B cell (primary cell): ENCODE data around the gene PALM2AKAP2.

Experiments
- CTCF ChIP-seq: fragments of 200-600 bp; IDR thresholded peaks from one replicate; pipeline ENCODE4 v1.8.0; 2022; ENCODE audit warnings: antibody characterized with exemption, mild to moderate bottlenecking
- EZH2 ChIP-seq: IDR thresholded peaks from 2 replicates; pipeline ENCODE4 v1.6.1; 2012; ENCODE audit warnings: borderline replicate concordance, low read depth, mild to moderate bottlenecking, moderate library complexity, low read length; ENCODE audit not compliant: insufficient read depth, poor library complexity, severe bottlenecking

- peak; percentile 74 for TF ChIP-seq CTCF
- TF ChIP-seq EZH2, result no peak
These were observed 38.0 kb downstream of the PALM2AKAP2 start for GRCh38 chr9:109817846-109818472.
